Loucy (cell line): ENCODE measurements around the gene SNX10.
"Not testable (repeated sequence)": the region's sequence is repeated elsewhere in the genome, so short reads cannot be mapped to it uniquely, and the experiment has no call there.

ENCODE experiments used
- EZH2phosphoT487 ChIP-seq: fragments of 200-600 bp; IDR thresholded peaks from 2 replicates; pipeline ENCODE4 v1.6.1; 2018; ENCODE audit warnings: antibody characterized with exemption, mild to moderate bottlenecking, moderate library complexity, borderline replicate concordance
- TF ChIP-seq, protein P1 (sequence below): fragments of 200-600 bp; sonication (generic); conservative IDR thresholded peaks from 2 replicates; pipeline ENCODE4 v1.5.1; 2014; ENCODE audit warnings: mild to moderate bottlenecking, antibody characterized with exemption, low read length

DNA sequence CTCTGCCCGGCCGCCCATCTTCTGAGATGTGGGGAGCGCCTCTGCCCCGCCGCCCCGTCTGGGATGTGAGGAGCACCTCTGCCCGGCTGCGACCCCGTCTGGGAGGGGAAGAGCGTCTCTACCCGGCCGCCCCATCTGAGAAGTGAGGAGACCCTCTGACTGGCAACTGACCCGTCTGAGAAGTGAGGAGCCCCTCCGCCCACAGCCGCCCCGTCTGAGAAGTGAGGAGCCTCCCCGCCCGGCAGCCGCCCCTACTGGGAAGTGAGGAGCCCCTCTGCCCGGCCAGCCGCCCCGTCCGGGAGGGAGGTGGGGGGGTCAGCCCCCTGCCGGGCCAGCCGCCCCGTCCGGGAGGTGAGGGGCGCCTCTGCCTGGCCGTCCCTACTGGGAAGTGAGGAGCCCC, 29.8 kb upstream of the SNX10 start:
- TF ChIP-seq, protein P1, sequence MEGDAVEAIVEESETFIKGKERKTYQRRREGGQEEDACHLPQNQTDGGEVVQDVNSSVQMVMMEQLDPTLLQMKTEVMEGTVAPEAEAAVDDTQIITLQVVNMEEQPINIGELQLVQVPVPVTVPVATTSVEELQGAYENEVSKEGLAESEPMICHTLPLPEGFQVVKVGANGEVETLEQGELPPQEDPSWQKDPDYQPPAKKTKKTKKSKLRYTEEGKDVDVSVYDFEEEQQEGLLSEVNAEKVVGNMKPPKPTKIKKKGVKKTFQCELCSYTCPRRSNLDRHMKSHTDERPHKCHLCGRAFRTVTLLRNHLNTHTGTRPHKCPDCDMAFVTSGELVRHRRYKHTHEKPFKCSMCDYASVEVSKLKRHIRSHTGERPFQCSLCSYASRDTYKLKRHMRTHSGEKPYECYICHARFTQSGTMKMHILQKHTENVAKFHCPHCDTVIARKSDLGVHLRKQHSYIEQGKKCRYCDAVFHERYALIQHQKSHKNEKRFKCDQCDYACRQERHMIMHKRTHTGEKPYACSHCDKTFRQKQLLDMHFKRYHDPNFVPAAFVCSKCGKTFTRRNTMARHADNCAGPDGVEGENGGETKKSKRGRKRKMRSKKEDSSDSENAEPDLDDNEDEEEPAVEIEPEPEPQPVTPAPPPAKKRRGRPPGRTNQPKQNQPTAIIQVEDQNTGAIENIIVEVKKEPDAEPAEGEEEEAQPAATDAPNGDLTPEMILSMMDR: not testable (repeated sequence)
- not testable (repeated sequence) for TF ChIP-seq EZH2phosphoT487
